T follicular helper cell (primary cell): ENCODE data around the gene POM121C.
"Not testable (repeated sequence)": the region's sequence is repeated elsewhere in the genome, so short reads cannot be mapped to it uniquely, and the experiment has no call there.

Source experiments
- DNase-seq: peaks from one replicate; pipeline ENCODE4 v3.0.0-alpha.2; 2020; ENCODE audit warnings: low read depth

POM121C gene

GRCh38 chr7:75423481-75423880 is 62.6 kb downstream of the POM121C start:
- not testable (repeated sequence) for DNase-seq

DNA sequence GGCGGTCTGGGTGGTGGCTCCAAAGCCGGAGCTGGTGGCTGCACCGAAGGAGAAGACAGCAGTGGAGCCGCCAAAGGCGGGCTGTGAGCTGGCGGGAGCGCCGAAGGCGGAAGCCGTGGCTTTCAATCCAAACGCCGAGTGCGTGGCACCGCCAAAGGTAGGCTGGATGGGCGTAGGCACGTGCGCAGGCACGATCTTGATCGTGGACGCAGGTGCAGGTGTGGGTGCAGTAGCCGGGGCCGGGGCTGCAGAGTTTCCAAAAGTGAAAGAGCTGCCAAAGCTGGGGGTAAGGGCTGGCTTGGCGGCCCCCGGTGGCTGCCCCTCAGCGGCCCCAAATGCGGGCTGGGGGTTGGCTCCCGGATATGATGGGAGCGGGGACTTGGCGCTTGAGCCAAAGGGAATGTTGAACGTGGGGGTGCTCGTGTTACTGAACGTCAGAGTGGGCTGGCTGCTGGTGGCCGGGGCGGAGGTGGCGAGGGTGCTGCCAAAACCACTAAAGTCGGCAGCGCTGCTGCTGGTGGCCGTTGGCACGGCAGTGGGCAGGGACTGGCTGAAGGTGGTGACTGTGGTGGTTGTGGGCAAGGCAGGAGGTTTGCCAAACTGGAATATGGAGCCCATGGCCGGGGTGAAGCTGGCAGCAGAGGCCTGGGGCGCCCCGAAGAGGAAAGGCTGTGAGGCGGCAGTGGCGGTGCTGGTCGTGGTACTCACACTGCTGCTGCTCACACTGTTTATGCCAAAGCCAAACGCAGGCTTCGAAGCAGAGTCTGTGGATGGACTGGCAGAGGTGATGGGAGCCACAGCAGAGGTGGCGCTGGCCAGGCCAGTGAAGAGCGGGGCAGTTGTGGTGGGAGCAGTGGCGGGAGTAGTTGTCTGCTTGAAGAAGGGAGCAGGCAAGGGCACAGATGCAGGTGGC is 64.0 kb downstream of the POM121C start:
- DNase-seq: not testable (repeated sequence)

DNA sequence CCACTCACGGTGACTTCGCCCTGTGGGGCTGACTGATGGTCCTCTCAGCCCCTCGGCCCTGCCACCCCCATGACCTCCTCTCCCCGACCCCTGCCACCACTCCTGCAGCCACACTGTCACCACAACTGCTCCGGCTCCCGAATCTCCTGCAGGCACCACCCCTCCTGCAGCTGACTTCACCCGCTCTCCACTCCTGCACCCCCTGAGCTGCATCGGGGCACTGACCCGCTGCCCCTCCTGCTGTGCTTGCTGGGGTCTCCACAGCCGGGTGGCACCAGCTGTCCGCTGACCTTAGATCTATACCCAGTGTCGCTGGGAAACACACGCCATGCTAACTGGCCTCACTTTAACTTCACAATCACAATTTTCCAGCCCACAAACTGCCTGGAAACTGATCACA is 65.9 kb downstream of the POM121C start:
- not testable (repeated sequence) for DNase-seq

- not testable (repeated sequence) for DNase-seq
Observed at GRCh38 chr7:75419693-75420092, 66.4 kb downstream of the POM121C start.

GRCh38 chr7:75419210-75419609 is 66.9 kb downstream of the POM121C start:
- DNase-seq: not testable (repeated sequence)

GRCh38 chr7:75418292-75418858 is 67.7 kb downstream of the POM121C start:
- DNase-seq: not testable (repeated sequence)

GRCh38 chr7:75416787-75417186 is 69.3 kb downstream of the POM121C start:
- not testable (repeated sequence) for DNase-seq

GRCh38 chr7:75415829-75416373 is 70.2 kb downstream of the POM121C start:
- not testable (repeated sequence) for DNase-seq

DNA sequence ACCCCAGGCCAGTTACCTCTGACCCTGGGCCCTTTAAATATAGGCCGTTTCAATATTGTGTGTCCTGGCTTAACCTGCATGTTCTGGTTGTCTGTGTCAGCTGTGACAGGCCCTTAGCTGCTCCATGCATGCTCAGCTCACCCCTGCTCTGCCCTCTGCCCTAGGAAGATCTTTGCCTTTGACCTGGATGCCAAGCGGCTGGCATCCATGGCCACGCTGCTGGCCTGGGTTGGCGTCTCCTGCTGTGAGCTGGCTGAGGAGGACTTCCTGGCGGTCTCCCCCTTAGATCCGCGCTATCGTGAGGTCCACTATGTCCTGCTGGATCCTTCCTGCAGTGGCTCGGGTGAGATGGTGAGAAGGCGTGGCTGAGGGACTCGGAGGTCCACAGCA is 70.7 kb downstream of the POM121C start:
- DNase-seq: not testable (repeated sequence)

GRCh38 chr7:75414708-75415427 is 71.2 kb downstream of the POM121C start:
- DNase-seq: not testable (repeated sequence)

DNA sequence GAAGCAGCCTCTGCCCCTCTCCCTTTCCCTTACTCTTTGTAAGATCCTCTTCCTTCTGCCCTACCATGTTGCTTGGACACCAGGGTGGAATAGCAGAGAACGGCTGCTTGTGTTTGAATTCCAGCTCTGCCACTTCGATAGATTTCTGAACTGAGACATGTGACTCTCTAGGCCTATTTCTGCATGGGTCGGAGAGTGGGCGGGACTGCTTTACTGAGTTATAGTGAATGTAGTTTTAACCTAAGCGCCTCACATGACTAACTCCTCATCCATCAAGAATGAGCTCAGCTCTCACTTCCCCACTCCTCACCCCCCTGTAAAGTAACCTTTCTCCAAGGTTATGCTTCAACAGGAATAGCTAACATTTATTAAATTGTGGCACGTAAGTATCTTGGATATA is 71.9 kb downstream of the POM121C start:
- not testable (repeated sequence) for DNase-seq

DNA sequence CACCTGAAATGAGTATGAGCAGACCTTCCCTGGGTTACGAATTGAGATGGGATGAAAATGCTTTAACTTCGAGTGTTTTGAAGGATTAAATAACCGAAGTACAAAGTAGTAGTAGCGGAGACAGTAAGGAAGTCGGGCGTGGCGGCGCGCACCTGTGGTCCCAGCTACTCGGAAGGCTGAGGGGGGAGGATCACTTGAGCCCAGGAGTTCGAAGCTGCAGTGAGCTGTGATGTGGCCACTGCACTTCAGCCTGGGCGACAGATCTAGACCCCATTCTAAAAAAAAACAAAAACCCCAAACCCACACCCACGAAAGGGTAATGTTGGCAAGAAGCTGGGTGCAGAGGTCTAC is 75.3 kb downstream of the POM121C start:
- not testable (repeated sequence) for DNase-seq

DNA sequence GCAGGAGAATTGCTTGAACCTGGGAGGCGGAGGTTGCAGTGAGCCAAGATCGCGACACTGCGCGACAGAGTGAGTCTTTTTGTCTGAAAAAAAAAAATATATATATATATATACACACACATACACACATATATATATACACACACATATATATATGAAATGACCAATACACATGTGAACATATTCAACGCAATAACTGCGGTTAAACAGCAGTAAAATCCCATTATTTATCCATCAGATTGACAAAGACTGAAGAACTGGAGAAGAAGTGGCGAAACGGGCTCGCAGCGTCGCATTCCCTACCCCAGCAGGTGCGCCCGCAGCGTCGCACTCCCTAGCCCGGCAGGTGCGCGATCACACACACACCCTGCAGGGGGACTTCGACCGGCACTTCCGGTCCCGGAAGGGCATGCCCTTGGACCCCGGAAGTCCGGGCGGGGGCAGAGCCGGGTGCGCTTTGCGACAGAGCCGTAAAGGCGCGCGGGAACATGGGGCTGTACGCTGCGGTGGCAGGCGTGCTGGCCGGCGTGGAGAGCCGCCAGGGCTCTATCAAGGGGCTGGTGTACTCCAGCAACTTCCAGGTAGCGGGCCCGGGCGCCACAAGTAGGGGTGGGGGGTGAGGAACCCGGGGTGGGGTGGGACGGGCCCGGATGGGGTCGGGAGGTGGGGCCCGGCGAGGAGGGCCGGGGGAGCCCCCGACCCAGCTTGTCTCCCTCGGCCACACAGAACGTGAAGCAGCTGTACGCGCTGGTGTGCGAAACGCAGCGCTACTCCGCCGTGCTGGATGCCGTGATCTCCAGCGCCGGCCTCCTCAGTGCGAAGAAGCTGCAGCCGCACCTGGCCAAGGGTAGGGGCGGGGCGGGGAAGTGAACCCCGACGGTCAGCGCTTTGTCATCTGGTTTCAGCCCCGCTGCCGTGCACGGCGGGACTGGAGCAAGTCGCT is 75.9 kb downstream of the POM121C start:
- not testable (repeated sequence) for DNase-seq

GRCh38 chr7:75404663-75405062 is 81.4 kb downstream of the POM121C start:
- DNase-seq: not testable (repeated sequence)

DNA sequence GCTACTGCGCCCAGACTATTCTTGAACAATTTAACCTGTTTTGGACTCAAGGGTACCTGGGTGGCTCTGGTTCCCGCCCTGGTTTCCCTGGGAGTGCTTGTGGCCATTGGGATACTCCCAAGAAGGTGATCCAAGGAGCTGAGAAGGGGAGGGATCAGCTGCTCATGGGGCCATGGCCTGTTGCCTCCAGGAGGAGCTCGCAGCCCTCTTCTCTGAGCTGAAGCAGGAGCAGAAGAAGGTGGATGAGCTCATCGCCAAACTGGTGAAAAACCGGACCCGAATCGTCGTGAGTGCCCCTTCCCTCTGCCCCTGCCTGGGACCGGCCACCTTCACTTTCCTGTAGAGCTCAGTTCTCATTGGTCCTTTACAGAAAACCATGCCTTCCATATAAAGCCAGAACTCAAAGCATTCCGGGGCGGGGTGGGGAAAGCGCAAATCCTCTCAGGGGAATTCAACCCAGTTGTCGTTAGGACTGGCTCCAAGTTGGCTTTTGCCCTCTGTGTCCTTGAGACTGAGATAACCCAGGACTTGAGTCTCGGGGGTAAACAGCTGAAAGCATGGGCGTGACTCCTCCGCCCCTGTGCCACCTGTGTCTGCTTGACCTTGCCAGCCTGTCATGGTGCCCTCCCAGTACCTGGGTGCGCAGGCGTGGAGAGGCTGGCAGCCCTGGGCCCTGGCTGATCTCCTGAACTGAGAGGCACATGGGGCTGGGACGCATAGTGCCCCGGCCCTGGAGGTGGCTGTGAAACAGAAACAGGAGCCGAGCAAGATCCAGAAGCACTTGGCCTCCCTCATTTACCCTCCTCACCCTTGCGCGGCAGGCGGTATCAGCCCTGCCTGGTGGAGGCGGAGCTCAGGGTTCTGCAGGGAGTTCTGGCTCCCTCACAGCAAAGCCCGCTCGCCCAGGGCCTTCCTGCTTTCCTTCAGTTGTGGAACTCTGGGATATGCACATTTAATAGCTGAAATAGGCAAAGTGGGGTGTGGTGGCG is 82.3 kb downstream of the POM121C start:
- not testable (repeated sequence) for DNase-seq

- DNase-seq: not testable (repeated sequence)
Observed at GRCh38 chr7:75400575-75400974, 85.5 kb downstream of the POM121C start.

GRCh38 chr7:75398771-75399700 is 87.1 kb downstream of the POM121C start:
- not testable (repeated sequence) for DNase-seq

DNA sequence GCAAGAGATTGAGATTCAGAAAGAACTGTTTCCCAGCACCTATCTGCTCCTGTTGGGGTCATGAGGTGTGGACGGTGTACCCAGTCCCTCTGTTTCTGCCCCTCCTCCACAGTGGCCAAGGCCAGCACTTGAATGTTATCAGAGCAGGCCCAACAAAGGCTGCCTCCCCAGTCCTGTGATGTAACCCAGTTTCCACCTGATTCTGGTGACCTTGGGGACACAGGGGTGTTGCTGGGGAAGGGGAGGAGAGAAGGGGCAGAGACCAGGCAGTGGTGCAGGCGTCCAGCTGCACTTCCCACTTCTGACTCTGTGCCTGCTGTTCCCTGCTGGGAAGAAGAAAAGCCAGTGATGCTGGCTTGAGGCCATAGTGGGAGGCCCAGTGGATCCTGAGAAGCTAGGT is 88.2 kb downstream of the POM121C start:
- not testable (repeated sequence) for DNase-seq

GRCh38 chr7:75395329-75395728 is 90.8 kb downstream of the POM121C start, which contains the start of gene TRIM73:
Gene TRIM73 (plus strand): TSS chr7:75395629. CDS start chr7:75398934, 3,305 bp downstream.
- not testable (repeated sequence) for DNase-seq
